Body of pancreas (tissue), 4 donors: Measurements from ENCODE around the gene CASZ1. TPM values are rescaled to one million over a fixed set of nuclear protein-coding genes. Genes with fewer than 3 reads are reported as not detected.

ENCODE experiments used
- ATAC-seq: fragments of 150-250 bp; one replicate; pipeline ENCODE4 v1.9.1; 2016
- DNase-seq, 4 donors: peaks; one replicate each; pipeline ENCODE4 v3.0.0-alpha.2; 2019
- H3K27ac ChIP-seq, 4 donors: fragments of 200-600 bp; sonication (generic); 1 replicate in 3 of 4; 2 replicates in 1 of 4; pipeline versions ENCODE4 v1.5.1 to v1.6.1; 2016 to 2019; ENCODE audit warnings: mild to moderate bottlenecking in 1 of 4, mixed read lengths in 1 of 4, moderate library complexity in 1 of 4
- H3K27me3 ChIP-seq, 2 donors: fragments of 200-600 bp; sonication (generic); one replicate each; pipeline ENCODE4 v1.6.0; 2016; ENCODE audit warnings: mild to moderate bottlenecking in 1 of 2
- H3K36me3 ChIP-seq, 2 donors: fragments of 200-600 bp; sonication (generic); replicated peaks in 1 of 2; 2 replicates each; pipeline ENCODE4 v1.5.1; 2016; ENCODE audit warnings: low read depth in 2 of 2; ENCODE audit not compliant: insufficient read depth in 1 of 2
- H3K4me1 ChIP-seq: fragments of 200-600 bp; sonication (generic); one replicate; pipeline ENCODE4 v1.6.0; 2016
- H3K4me3 ChIP-seq, 2 donors: fragments of 200-600 bp; sonication (generic); 1 replicate in 1 of 2; 2 replicates in 1 of 2; pipeline ENCODE4 v1.5.1; 2016 to 2019
- H3K9me3 ChIP-seq, 3 donors: fragments of 200-600 bp; sonication (generic); 1 replicate in 2 of 3; 2 replicates in 1 of 3; pipeline ENCODE4 v1.5.1; 2016
- CTCF ChIP-seq, 7 experiments: fragments of 450-650 bp in 4 of 7; fragments of 200-600 bp in 3 of 7; sonication (generic) in 3 of 7; IDR thresholded peaks; one replicate each; pipeline ENCODE4 v1.5.1; 2016 to 2019; ENCODE audit warnings: antibody characterized with exemption in 7 of 7
- POLR2A ChIP-seq, 3 donors: fragments of 450-650 bp; IDR thresholded peaks; one replicate each; pipeline ENCODE4 v1.6.1; 2016; ENCODE audit warnings: antibody characterized with exemption in 3 of 3, mild to moderate bottlenecking in 2 of 3
- WGBS, 2 donors: methylation state at CpG; one replicate each; pipeline ENCODE4 v1.1.5; 2017; 5-methylcytosine and 5-hydroxymethylcytosine counted together
- intact Hi-C: fragments of 100-400 bp; cut with DNase I; formaldehyde crosslinking; loops from one replicate; pipeline ENCODE4 v1.15.1; 2023
- total RNA-seq, 2 donors: library from RNA; depleted of rRNA; stranded (reverse); fragments of >200 nt; gene quantifications; one replicate each; pipeline ENCODE4 v1.1.0, GENCODE V29; 2016

CASZ1 gene
- total RNA-seq, 2 donors from 2014 or later, result 9.3 to 14.2 TPM

- Histone ChIP-seq H3K36me3 (no peaks in the 10 kb centered on the region), H3K27ac (no peak overlapping the region), H3K27me3 (no peaks in the 10 kb centered on the region), H3K4me1 (no peaks in the 10 kb centered on the region), H3K4me3 (no peak overlapping the region), H3K9me3 (no peaks in the 10 kb centered on the region)
- TF ChIP-seq CTCF (IDR thresholded peaks at IDR 0.05), result no peak
- no peak for TF ChIP-seq POLR2A (IDR thresholded peaks at IDR 0.05)
- DNase-seq (no peak), ATAC-seq (no peak)
- 96% methylated on average over 5 to 22 of the region's 23 CpGs for WGBS, 2 donors
- intact Hi-C loops, result no loop called here
These were observed 178.2 kb downstream of the CASZ1 start for GRCh38 chr1:10617931-10618885.

GRCh38 chr1:10617318-10617717 lies 179.1 kb downstream of the CASZ1 start:
- Histone ChIP-seq H3K27ac (no peak overlapping the region), H3K36me3 (no peaks in the 10 kb centered on the region), H3K4me3 (no peak overlapping the region), H3K27me3 (no peaks in the 10 kb centered on the region), H3K9me3 (no peaks in the 10 kb centered on the region), H3K4me1 (no peaks in the 10 kb centered on the region)
- intact Hi-C loops, result no loop called here
- no peak for TF ChIP-seq CTCF (IDR thresholded peaks at IDR 0.05)
- TF ChIP-seq POLR2A (IDR thresholded peaks at IDR 0.05), result no peak
- 94 to 95% methylated on average over 5 of the region's 5 CpGs for WGBS, 2 donors
- DNase-seq (no peak), ATAC-seq (no peak)

GRCh38 chr1:10616696-10617095 lies 179.8 kb downstream of the CASZ1 start:
- WGBS, 2 donors, result 93 to 95% methylated on average over 15 of the region's 15 CpGs
- TF ChIP-seq CTCF (IDR thresholded peaks at IDR 0.05) (no peak), POLR2A (IDR thresholded peaks at IDR 0.05) (no peak)
- H3K27ac ChIP-seq, result no peak overlapping the region
- no peak for DNase-seq
- ATAC-seq, result no peak
- intact Hi-C loops, result no loop called here
- H3K9me3 ChIP-seq, result no peaks in the 10 kb centered on the region
- no peaks in the 10 kb centered on the region for H3K36me3 ChIP-seq
- H3K4me1 ChIP-seq, result no peaks in the 10 kb centered on the region
- H3K27me3 ChIP-seq, result no peaks in the 10 kb centered on the region
- no peak overlapping the region for H3K4me3 ChIP-seq

- H3K36me3 ChIP-seq, result no peaks in the 10 kb centered on the region
- H3K4me1 ChIP-seq, result no peaks in the 10 kb centered on the region
- ATAC-seq, result no peak
- intact Hi-C loops, result no loop called here
- H3K4me3 ChIP-seq, result no peak overlapping the region
- H3K27ac ChIP-seq, result no peak overlapping the region
- DNase-seq, result no peak
- TF ChIP-seq CTCF (IDR thresholded peaks at IDR 0.05) (no peak), POLR2A (IDR thresholded peaks at IDR 0.05) (no peak)
- no peaks in the 10 kb centered on the region for H3K27me3 ChIP-seq
- 91 to 96% methylated on average over 27 of the region's 27 CpGs for WGBS, 2 donors
- H3K9me3 ChIP-seq, result no peaks in the 10 kb centered on the region
These were observed 180.3 kb downstream of the CASZ1 start for GRCh38 chr1:10615932-10616671.
